Nephron (organoid): ENCODE results near the gene ANKRD44.
"Not testable (repeated sequence)": the region's sequence is repeated elsewhere in the genome, so short reads cannot be mapped to it uniquely, and the experiment has no call there.

ENCODE experiments used
- H3K27ac Mint-ChIP-seq, 3 experiments: 2 replicates each; pipeline ENCODE4 v1.8.0; 2020; ENCODE audit warnings: mixed read lengths in 3 of 3, mild to moderate bottlenecking in 2 of 3, moderate library complexity in 1 of 3
- H3K27me3 Mint-ChIP-seq: 2 replicates; pipeline ENCODE4 v1.8.0; 2021; ENCODE audit warnings: low read depth, mild to moderate bottlenecking, moderate library complexity, mixed read lengths
- H3K36me3 Mint-ChIP-seq: 2 replicates; pipeline ENCODE4 v1.8.0; 2020; ENCODE audit warnings: low read depth, mixed read lengths
- H3K4me1 Mint-ChIP-seq: 2 replicates; pipeline ENCODE4 v1.8.0; 2020; ENCODE audit warnings: mixed read lengths
- H3K4me3 Mint-ChIP-seq, 3 experiments: 2 replicates each; pipeline ENCODE4 v1.8.0; 2020; ENCODE audit warnings: mild to moderate bottlenecking in 3 of 3, mixed read lengths in 3 of 3, moderate library complexity in 2 of 3
- H3K9me3 Mint-ChIP-seq: 2 replicates; pipeline ENCODE4 v1.8.0; 2020; ENCODE audit warnings: mixed read lengths
- CTCF ChIP-seq, 3 experiments: fragments of 200-600 bp; sonication (generic); IDR thresholded peaks; one replicate each; pipeline ENCODE4 v1.5.0; 2021; ENCODE audit warnings: antibody characterized with exemption in 3 of 3; ENCODE audit not compliant: unreplicated experiment in 3 of 3

The ANKRD44 gene

GRCh38 chr2:197353393-197354168, 43.0 kb upstream of the ANKRD44 start:
- Mint-ChIP-seq H3K27me3 (no peaks in the 10 kb centered on the region), H3K36me3 (no peaks in the 10 kb centered on the region), H3K27ac (no peak overlapping the region), H3K9me3 (no peaks in the 10 kb centered on the region), H3K4me3 (no peak overlapping the region), H3K4me1 (peaks cover 5% of the 10 kb centered on the region)
- no peak for TF ChIP-seq CTCF (IDR thresholded peaks at IDR 0.05; ENCODE audit: unreplicated experiment in 3 of 3)

GRCh38 chr2:197349699-197350098, 39.1 kb upstream of the ANKRD44 start:
- no peak overlapping the region for H3K27ac Mint-ChIP-seq
- H3K4me3 Mint-ChIP-seq = no peak overlapping the region
- H3K4me1 Mint-ChIP-seq = no peaks in the 10 kb centered on the region
- TF ChIP-seq CTCF (IDR thresholded peaks at IDR 0.05; ENCODE audit: unreplicated experiment in 3 of 3) = no peak
- no peaks in the 10 kb centered on the region for H3K27me3 Mint-ChIP-seq
- no peaks in the 10 kb centered on the region for H3K9me3 Mint-ChIP-seq
- H3K36me3 Mint-ChIP-seq = no peaks in the 10 kb centered on the region

GRCh38 chr2:197348721-197349360, 38.3 kb upstream of the ANKRD44 start:
- no peaks in the 10 kb centered on the region for H3K9me3 Mint-ChIP-seq
- H3K4me3 Mint-ChIP-seq = no peak overlapping the region
- H3K4me1 Mint-ChIP-seq = no peaks in the 10 kb centered on the region
- no peak for TF ChIP-seq CTCF (IDR thresholded peaks at IDR 0.05; ENCODE audit: unreplicated experiment in 3 of 3)
- H3K27me3 Mint-ChIP-seq = no peaks in the 10 kb centered on the region
- no peaks in the 10 kb centered on the region for H3K36me3 Mint-ChIP-seq
- H3K27ac Mint-ChIP-seq = no peak overlapping the region

GRCh38 chr2:197345846-197346370, 35.3 kb upstream of the ANKRD44 start:
- H3K27me3 Mint-ChIP-seq = no peaks in the 10 kb centered on the region
- H3K36me3 Mint-ChIP-seq = no peaks in the 10 kb centered on the region

GRCh38 chr2:197343968-197344367, 33.4 kb upstream of the ANKRD44 start:
- H3K9me3 Mint-ChIP-seq, H3K36me3 Mint-ChIP-seq, H3K27ac Mint-ChIP-seq, H3K4me1 Mint-ChIP-seq, H3K27me3 Mint-ChIP-seq, H3K4me3 Mint-ChIP-seq: not testable (repeated sequence)

More at GRCh38 chr2:197345846-197346370, 35.3 kb upstream of the ANKRD44 start:
- Mint-ChIP-seq H3K4me1 (no peaks in the 10 kb centered on the region), H3K9me3 (no peaks in the 10 kb centered on the region), H3K4me3 (no peak overlapping the region), H3K27ac (no peak overlapping the region)
- no peak for TF ChIP-seq CTCF (IDR thresholded peaks at IDR 0.05; ENCODE audit: unreplicated experiment in 3 of 3)

- Mint-ChIP-seq H3K36me3 (no peaks in the 10 kb centered on the region), H3K27ac (no peak overlapping the region), H3K27me3 (no peaks in the 10 kb centered on the region), H3K4me3 (no peak overlapping the region), H3K9me3 (no peaks in the 10 kb centered on the region), H3K4me1 (peaks cover 6% of the 10 kb centered on the region)
- no peak for TF ChIP-seq CTCF (IDR thresholded peaks at IDR 0.05; ENCODE audit: unreplicated experiment in 3 of 3)
Observed at GRCh38 chr2:197340591-197340990, 30.0 kb upstream of the ANKRD44 start.
